K562 (cell line): ENCODE data around the gene P2RY10. TPM values are rescaled to one million over a fixed set of nuclear protein-coding genes. Genes with fewer than 3 reads are reported as not detected.

ENCODE experiments used
- ATAC-seq: fragments of 200-7000 bp; cut with Tn5 transposase; 3 replicates; pipeline ENCODE4 v1.9.1; 2020; ENCODE audit warnings: moderate library complexity
- BruUV-seq: library from RNA; stranded (reverse); fragments of 400-500 nt; replicated peaks from 2 replicates; lab custom pipeline; 2021; lab: Mats Ljungman, UMichigan
- CTCF ChIA-PET: fragments of 300-600 bp; formaldehyde crosslinking; extraction: SDS; loops from one replicate; lab custom pipeline; 2021; ENCODE audit warnings: low intra/inter-chr PET ratio; lab: Yijun Ruan, JAX
- POLR2A ChIA-PET: fragments of 300-600, 350-650 bp; sonication (Branson Sonifier 250); formaldehyde crosslinking; extraction: SDS; loops from one replicate; lab custom pipeline; 2021; ENCODE audit warnings: antibody characterized with exemption, inconsistent platforms; lab: Yijun Ruan, JAX
- DNase-seq, 4 experiments: peaks; one replicate each; pipeline versions ENCODE4 v3.0.0 to v3.0.0-alpha.2; 2011 to 2018; ENCODE audit warnings: low spot score in 3 of 4, mixed read lengths in 3 of 4; ENCODE audit errors: extremely low read depth in 1 of 4
- FAIRE-seq: peaks from 2 replicates; lab custom pipeline; 2011; peaks lifted over from hg19 to GRCh38; lab: Jason Lieb, UNC
- H2AFZ ChIP-seq: 2 replicates; pipeline ENCODE4 v1.6.0; 2011; ENCODE audit warnings: low read depth, low read length, control low read depth, inconsistent platforms
- H3K27ac ChIP-seq: fragments of 200-600 bp; 3 replicates; pipeline ENCODE4 v1.8.0; 2011; ENCODE audit warnings: low read depth, mild to moderate bottlenecking, control low read depth, inconsistent platforms, low read length, moderate library complexity, mixed read lengths; ENCODE audit errors: extremely low read depth
- H3K27me3 ChIP-seq, 2 experiments: fragments of 300-600 bp in 1 of 2; 2 replicates in 1 of 2; 3 replicates in 1 of 2; pipeline versions ENCODE4 v1.6.0 to v1.8.0; 2011; ENCODE audit warnings: inconsistent platforms in 2 of 2, low read length in 2 of 2, mild to moderate bottlenecking in 1 of 2, mixed read lengths in 1 of 2, moderate library complexity in 1 of 2; ENCODE audit not compliant: control insufficient read depth in 2 of 2, insufficient read depth in 2 of 2
- H3K36me3 ChIP-seq: fragments of 300-600 bp; 3 replicates; pipeline ENCODE4 v1.8.0; 2011; ENCODE audit warnings: mild to moderate bottlenecking, low read length, inconsistent platforms; ENCODE audit not compliant: control insufficient read depth, insufficient read depth
- H3K4me1 ChIP-seq, 2 experiments: fragments of 200-600 bp in 1 of 2; replicated peaks in 1 of 2; 2 replicates in 1 of 2; 3 replicates in 1 of 2; pipeline versions ENCODE4 v1.5.1 to v1.8.0; 2011; ENCODE audit warnings: inconsistent platforms in 2 of 2, low read length in 2 of 2, mild to moderate bottlenecking in 1 of 2, mixed read lengths in 1 of 2, moderate library complexity in 1 of 2; ENCODE audit not compliant: control insufficient read depth in 2 of 2, insufficient read depth in 2 of 2
- H3K4me2 ChIP-seq: 2 replicates; pipeline ENCODE4 v1.6.1; 2011; ENCODE audit warnings: low read length, control low read depth, inconsistent platforms, mixed read lengths; ENCODE audit not compliant: insufficient read depth
- H3K4me3 ChIP-seq: fragments of 200-600 bp; sonication (generic), shearing (Covaris generic); 2 replicates; pipeline ENCODE4 v1.5.1; 2016; ENCODE audit warnings: control low read depth, inconsistent platforms
- H3K79me2 ChIP-seq: fragments of 200-600 bp; 3 replicates; pipeline ENCODE4 v1.8.0; 2011; ENCODE audit warnings: low read length, inconsistent platforms; ENCODE audit not compliant: control insufficient read depth, insufficient read depth
- H3K9ac ChIP-seq, 2 experiments: 2 replicates each; pipeline versions ENCODE4 v1.6.0 to v1.6.1; 2011; ENCODE audit warnings: low read depth in 2 of 2, low read length in 2 of 2, control low read depth in 1 of 2, inconsistent platforms in 1 of 2, mild to moderate bottlenecking in 1 of 2, mixed read lengths in 1 of 2; ENCODE audit not compliant: insufficient read depth in 1 of 2
- H3K9me1 ChIP-seq: one replicate; pipeline ENCODE4 v1.6.0; 2011; ENCODE audit warnings: inconsistent platforms, mild to moderate bottlenecking, low read length, moderate library complexity; ENCODE audit not compliant: control insufficient read depth, insufficient read depth
- H3K9me3 ChIP-seq: replicated peaks from 2 replicates; pipeline ENCODE4 v1.5.1; 2011; ENCODE audit warnings: low read depth, low read length, inconsistent platforms; ENCODE audit not compliant: control insufficient read depth, insufficient read depth
- H4K20me1 ChIP-seq: replicated peaks from 2 replicates; pipeline ENCODE4 v1.6.1; 2011; ENCODE audit warnings: low read length, inconsistent platforms, mixed read lengths; ENCODE audit not compliant: control insufficient read depth, insufficient read depth
- BCOR ChIP-seq: fragments of 450-650 bp; IDR thresholded peaks from 2 replicates; pipeline ENCODE4 v1.6.1; 2016
- FOXJ2 ChIP-seq: fragments of 200-800 bp; sonication (Bioruptor generic); IDR thresholded peaks from 2 replicates; pipeline ENCODE4 v1.6.1; 2016; ENCODE audit warnings: missing genetic modification characterization, missing compliant biosample characterization
- ILF3 ChIP-seq: fragments of 450-650 bp; IDR thresholded peaks from 2 replicates; pipeline ENCODE4 v1.6.1; 2018; ENCODE audit warnings: antibody characterized with exemption, mild to moderate bottlenecking, moderate library complexity, borderline replicate concordance
- RBFOX2 ChIP-seq: fragments of 200-400 bp; formaldehyde crosslinking; IDR thresholded peaks from 2 replicates; pipeline ENCODE4 v1.6.1; 2017; ENCODE audit warnings: low read depth, mild to moderate bottlenecking, low read length, moderate library complexity
- SREBF2 ChIP-seq: sonication (generic); formaldehyde crosslinking; IDR thresholded peaks from 2 replicates; pipeline ENCODE4 v1.4.0; 2020; ENCODE audit warnings: mild to moderate bottlenecking, missing genetic modification reagents
- ZNF232 ChIP-seq: sonication (generic); formaldehyde crosslinking; IDR thresholded peaks from 2 replicates; pipeline ENCODE4 v1.8.0; 2022; ENCODE audit warnings: mild to moderate bottlenecking, missing genetic modification reagents
- ZNF282 ChIP-seq: sonication (generic); formaldehyde crosslinking; IDR thresholded peaks from 2 replicates; pipeline ENCODE4 v1.8.1; 2023; ENCODE audit warnings: missing genetic modification reagents
- ZNF398 ChIP-seq: fragments of 250-450 bp; sonication (Bioruptor Pico); IDR thresholded peaks from 2 replicates; pipeline ENCODE4 v1.8.0; 2021; ENCODE audit warnings: moderate library complexity, mild to moderate bottlenecking, inconsistent platforms
- ZNF589 ChIP-seq: fragments of 200-800 bp; sonication (Bioruptor generic); IDR thresholded peaks from 2 replicates; pipeline ENCODE4 v1.6.1; 2016; ENCODE audit warnings: low read depth, missing genetic modification characterization, missing compliant biosample characterization
- ZNF79 ChIP-seq: fragments of 250-450 bp; sonication (Bioruptor Pico); IDR thresholded peaks from 2 replicates; pipeline ENCODE4 v1.4.0; 2020; ENCODE audit warnings: low read depth, mild to moderate bottlenecking, moderate library complexity
- ZSCAN29 ChIP-seq: fragments of 450-650 bp; IDR thresholded peaks from 2 replicates; pipeline ENCODE4 v1.6.1; 2017
- WGBS: fragments of 100-300 bp; shearing (Covaris generic); methylation state at CpG from one replicate; pipeline ENCODE4 v1.1.6; 2016; ENCODE audit warnings: low coverage, mixed read lengths; ENCODE audit not compliant: insufficient coverage; ENCODE audit errors: missing lambda C conversion rate; 5-methylcytosine and 5-hydroxymethylcytosine counted together
- in situ Hi-C: fragments of 300-500 bp; cut with MboI; formaldehyde crosslinking; loops from 4 replicates; pipeline ENCODE4 v1.15.0; 2018; ENCODE audit warnings: inconsistent platforms, mixed read lengths
- intact Hi-C: fragments of 100-400 bp; cut with micrococcal nuclease; formaldehyde crosslinking; loops from 2 replicates; pipeline ENCODE4 v1.14.2; 2022
- polyA plus RNA-seq, 8 experiments: library from polyadenylated mRNA; depleted of rRNA in 4 of 8; stranded (reverse) in 5 of 8; unstranded in 3 of 8; fragments of >200 nt; fragmentation: Nextera tagmentation in 2 of 8; fragmentation: Illumina TruSeq in 1 of 8; extraction: Ambion mirVana in 2 of 8; extraction: Trizol in 1 of 8; gene quantifications; 2 replicates each; pipeline versions ENCODE4 v1.2.1 to v1.2.3, GENCODE V29; 2011 to 2014; ENCODE audit warnings: inconsistent platforms in 1 of 8, missing spikeins in 1 of 8
- total RNA-seq, 7 experiments: library from RNA; depleted of rRNA in 6 of 7; stranded (reverse); fragments of >200 nt in 6 of 7; fragmentation: Illumina TruSeq in 2 of 7; extraction: Trizol in 2 of 7; gene quantifications; 2 replicates each; pipeline versions ENCODE4 v1.2.1 to v1.2.3, GENCODE V29; 2011 to 2021; ENCODE audit warnings: low replicate concordance in 1 of 7

The P2RY10 gene
- total and polyA plus RNA-seq, 9 of the 15 experiments (the other 6 are each of a cell fraction or from before 2014, with no cell fraction given): 0.13 TPM; not detected in 8

GRCh38 chrX:78922754-78923153, 22.4 kb upstream of the P2RY10 start:
- H3K9me3 ChIP-seq: no peaks in the 10 kb centered on the region
- no peaks in the 10 kb centered on the region for H3K79me2 ChIP-seq
- DNase-seq (no peak), FAIRE-seq (no peak), ATAC-seq (no peak)
- in situ Hi-C loops (no loop called here), intact Hi-C loops (no loop called here)
- H4K20me1 ChIP-seq: no peaks in the 10 kb centered on the region
- no peaks in the 10 kb centered on the region for H3K9me1 ChIP-seq
- H2AFZ ChIP-seq: no peak overlapping the region
- H3K36me3 ChIP-seq: no peaks in the 10 kb centered on the region
- no peak overlapping the region for H3K4me2 ChIP-seq
- 0% methylated on average over 1 of the region's 1 CpG for WGBS
- H3K9ac ChIP-seq: no peak overlapping the region
- H3K4me1 ChIP-seq: no peaks in the 10 kb centered on the region
- no peak overlapping the region for H3K27ac ChIP-seq
- POLR2A ChIA-PET: no interaction called here
- TF ChIP-seq FOXJ2 (tag) (no peak), ILF3 (no peak), RBFOX2 (no peak), ZNF79 (CRISPR knock-in tag) (no peak), BCOR (no peak), ZNF232 (CRISPR knock-in tag) (no peak), ZSCAN29 (no peak), ZNF398 (CRISPR knock-in tag) (no peak), SREBF2 (CRISPR knock-in tag) (no peak), ZNF589 (CRISPR knock-in tag) (no peak), ZNF282 (CRISPR knock-in tag) (no peak)
- TF ChIP-seq, all 486 proteins: peak for 0
- Histone ChIP-seq H3K4me3 (no peak overlapping the region), H3K27me3 (no peaks in the 10 kb centered on the region)
- BruUV-seq: no TSS peak
- CTCF ChIA-PET: no interaction called here
